Loucy (cell line): ENCODE measurements around the gene FOXA2.

Source experiments
- H2AFZ ChIP-seq: fragments of 200-600 bp; sonication (generic); 2 replicates; pipeline ENCODE4 v1.6.0; 2016; ENCODE audit warnings: antibody characterized with exemption, mild to moderate bottlenecking, low read length, moderate library complexity
- H3F3A ChIP-seq: fragments of 200-600 bp; 2 replicates; pipeline ENCODE4 v1.6.0; 2016; ENCODE audit warnings: antibody characterized with exemption, low read depth, mild to moderate bottlenecking
- H3K27me3 ChIP-seq: fragments of 200-600 bp; sonication (generic); 2 replicates; pipeline ENCODE4 v1.6.1; 2014; ENCODE audit warnings: low read length, mild to moderate bottlenecking; ENCODE audit not compliant: insufficient read depth, poor library complexity, severe bottlenecking
- H3K36me3 ChIP-seq: fragments of 200-600 bp; sonication (generic); 2 replicates; pipeline ENCODE4 v1.6.1; 2016; ENCODE audit warnings: low read length; ENCODE audit not compliant: insufficient read depth
- H3K4me1 ChIP-seq: fragments of 200-600 bp; sonication (generic); 2 replicates; pipeline ENCODE4 v1.5.1; 2014; ENCODE audit warnings: low read length, mild to moderate bottlenecking; ENCODE audit not compliant: insufficient read depth, poor library complexity, severe bottlenecking
- H3K4me2 ChIP-seq: fragments of 200-600 bp; sonication (generic); 2 replicates; pipeline ENCODE4 v1.6.0; 2014; ENCODE audit warnings: antibody characterized with exemption, low read length, low read depth, mild to moderate bottlenecking; ENCODE audit not compliant: poor library complexity, severe bottlenecking
- H3K4me3 ChIP-seq: fragments of 200-600 bp; sonication (generic); 2 replicates; pipeline ENCODE4 v1.5.1; 2014; ENCODE audit warnings: low read length, mild to moderate bottlenecking, mixed read lengths; ENCODE audit not compliant: poor library complexity, severe bottlenecking
- H3K79me2 ChIP-seq: fragments of 200-600 bp; sonication (generic); 2 replicates; pipeline ENCODE4 v1.6.1; 2014; ENCODE audit warnings: low read length; ENCODE audit not compliant: insufficient read depth
- H3K9ac ChIP-seq: fragments of 200-600 bp; sonication (generic); 2 replicates; pipeline ENCODE4 v1.6.0; 2014; ENCODE audit warnings: mild to moderate bottlenecking, low read depth, low read length, moderate library complexity; ENCODE audit not compliant: poor library complexity, severe bottlenecking
- H3K9me2 ChIP-seq: fragments of 200-600 bp; sonication (generic); replicated peaks from 2 replicates; pipeline ENCODE4 v1.6.1; 2016; ENCODE audit warnings: low read depth, low read length, mixed read lengths
- H3K9me3 ChIP-seq: fragments of 200-600 bp; sonication (generic); 2 replicates; pipeline ENCODE4 v1.6.1; 2014; ENCODE audit warnings: mild to moderate bottlenecking, antibody characterized with exemption, low read length, low read depth; ENCODE audit not compliant: insufficient read depth
- H4K20me1 ChIP-seq: fragments of 200-600 bp; sonication (generic); 2 replicates; pipeline ENCODE4 v1.6.0; 2014; ENCODE audit warnings: antibody characterized with exemption, low read length, mild to moderate bottlenecking; ENCODE audit not compliant: insufficient read depth, poor library complexity, severe bottlenecking
- CTCF ChIP-seq: fragments of 200-600 bp; sonication (generic); conservative IDR thresholded peaks from 2 replicates; pipeline ENCODE4 v1.5.1; 2014; ENCODE audit warnings: mild to moderate bottlenecking, antibody characterized with exemption, low read length
- EZH2phosphoT487 ChIP-seq: fragments of 200-600 bp; IDR thresholded peaks from 2 replicates; pipeline ENCODE4 v1.6.1; 2018; ENCODE audit warnings: antibody characterized with exemption, mild to moderate bottlenecking, moderate library complexity, borderline replicate concordance

Gene FOXA2

GRCh38 chr20:22562620-22563019 is 21.8 kb downstream of the FOXA2 start:
- H3K4me3 ChIP-seq: no peak overlapping the region
- H4K20me1 ChIP-seq: no peaks in the 10 kb centered on the region
- no peak for TF ChIP-seq EZH2phosphoT487
- H3K27me3 ChIP-seq: no peaks in the 10 kb centered on the region
- H3K36me3 ChIP-seq: no peaks in the 10 kb centered on the region
- H3K9me2 ChIP-seq: no peaks in the 10 kb centered on the region
- H3K4me2 ChIP-seq: no peak overlapping the region
- H3F3A ChIP-seq: no peaks in the 10 kb centered on the region
- no peaks in the 10 kb centered on the region for H3K79me2 ChIP-seq
- no peak overlapping the region for H2AFZ ChIP-seq
- H3K4me1 ChIP-seq: no peaks in the 10 kb centered on the region
- no peak overlapping the region for H3K9ac ChIP-seq
- no peaks in the 10 kb centered on the region for H3K9me3 ChIP-seq

DNA sequence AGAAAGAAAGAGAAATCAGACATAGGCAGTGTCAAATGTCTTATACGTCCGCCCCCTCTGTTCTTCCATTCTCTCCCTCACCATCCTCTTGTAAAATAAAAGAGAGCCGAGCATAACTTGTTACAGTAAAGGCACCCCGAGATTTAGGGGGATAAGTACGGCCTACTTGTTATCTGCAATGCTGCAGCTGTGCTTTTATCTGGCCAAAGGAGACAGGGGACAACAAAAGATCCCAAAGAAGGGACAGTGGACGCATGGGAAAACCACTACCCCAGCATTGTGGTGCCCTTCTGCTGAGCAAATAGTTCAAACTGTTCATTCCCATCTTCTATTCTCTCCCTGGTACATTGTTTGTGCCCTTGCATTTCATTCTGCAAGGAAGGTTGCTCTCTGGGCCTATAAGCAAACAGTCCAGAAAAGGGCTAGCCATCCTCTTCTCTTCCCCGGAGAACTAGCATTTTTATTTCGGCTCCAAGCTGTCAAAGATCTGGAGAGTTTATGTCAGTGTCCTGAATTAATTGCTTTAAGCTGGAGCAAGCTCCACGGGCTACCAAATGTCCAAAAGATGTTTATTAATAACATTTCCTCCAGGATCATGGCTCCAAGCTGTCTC is 22.3 kb downstream of the FOXA2 start:
- Histone ChIP-seq H2AFZ (no peak overlapping the region), H3K4me1 (no peaks in the 10 kb centered on the region), H3K79me2 (no peaks in the 10 kb centered on the region), H3K4me3 (no peak overlapping the region), H3F3A (no peaks in the 10 kb centered on the region), H3K27me3 (no peaks in the 10 kb centered on the region), H3K4me2 (no peak overlapping the region), H3K9me3 (no peaks in the 10 kb centered on the region), H3K36me3 (no peaks in the 10 kb centered on the region), H3K9me2 (no peaks in the 10 kb centered on the region), H4K20me1 (no peaks in the 10 kb centered on the region), H3K9ac (no peak overlapping the region)
- TF ChIP-seq CTCF (no peak), EZH2phosphoT487 (no peak)

DNA sequence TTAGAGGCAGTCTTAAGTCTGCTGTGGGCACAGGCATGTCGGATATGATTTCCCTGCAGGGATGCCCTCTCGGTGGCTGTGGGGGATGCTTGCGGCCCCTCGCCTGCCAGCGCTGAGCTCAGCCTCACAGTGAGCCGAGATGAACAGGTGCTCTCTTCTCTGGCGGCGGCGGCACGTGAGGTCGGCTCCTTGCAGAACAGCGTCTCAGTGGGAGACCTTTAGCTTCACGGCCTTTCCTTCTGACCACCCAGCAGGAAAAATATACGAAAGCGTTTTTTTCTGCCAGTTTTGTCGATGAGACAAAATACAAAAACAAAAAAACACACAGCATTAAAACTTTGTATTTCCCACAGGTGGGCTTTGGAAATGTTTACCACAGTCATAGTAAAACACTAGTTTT is 23.6 kb downstream of the FOXA2 start:
- Histone ChIP-seq H3K79me2 (no peaks in the 10 kb centered on the region), H3K27me3 (no peaks in the 10 kb centered on the region), H3F3A (no peaks in the 10 kb centered on the region), H3K4me2 (no peak overlapping the region), H3K4me3 (no peak overlapping the region), H3K9me2 (no peaks in the 10 kb centered on the region), H2AFZ (no peak overlapping the region), H3K36me3 (no peaks in the 10 kb centered on the region), H3K9me3 (no peaks in the 10 kb centered on the region), H3K4me1 (no peaks in the 10 kb centered on the region), H4K20me1 (no peaks in the 10 kb centered on the region), H3K9ac (no peak overlapping the region)
- TF ChIP-seq EZH2phosphoT487 (no peak), CTCF (no peak)

GRCh38 chr20:22559711-22560318 is 24.6 kb downstream of the FOXA2 start:
- Histone ChIP-seq H3K79me2 (no peaks in the 10 kb centered on the region), H4K20me1 (no peaks in the 10 kb centered on the region), H3K36me3 (no peaks in the 10 kb centered on the region), H3F3A (no peaks in the 10 kb centered on the region), H3K9me2 (no peaks in the 10 kb centered on the region), H2AFZ (no peak overlapping the region), H3K4me2 (no peak overlapping the region), H3K9me3 (no peaks in the 10 kb centered on the region), H3K4me3 (no peak overlapping the region), H3K9ac (no peak overlapping the region), H3K4me1 (no peaks in the 10 kb centered on the region), H3K27me3 (no peaks in the 10 kb centered on the region)
- no peak for TF ChIP-seq EZH2phosphoT487
